HepG2 (cell line): ENCODE data around the gene FAM43A. TPM values are rescaled to one million over a fixed set of nuclear protein-coding genes. Genes with fewer than 3 reads are reported as not detected.

ENCODE experiments used
- ATAC-seq: fragments of 200-7000 bp; cut with Tn5 transposase; 3 replicates; pipeline ENCODE4 v1.9.1; 2020; ENCODE audit warnings: mild to moderate bottlenecking, moderate library complexity
- BruUV-seq: library from RNA; stranded (reverse); fragments of 400-500 nt; replicated peaks from 2 replicates; lab custom pipeline; 2021; lab: Mats Ljungman, UMichigan
- CTCF ChIA-PET: fragments of 300-600 bp; formaldehyde crosslinking; extraction: SDS; loops from one replicate; lab custom pipeline; 2021; ENCODE audit warnings: low total read pairs, inconsistent platforms, low intra/inter-chr PET ratio; lab: Yijun Ruan, JAX
- POLR2A ChIA-PET: fragments of 350-600 bp; sonication (Branson Sonifier 250); formaldehyde crosslinking; loops from one replicate; lab custom pipeline; 2020; ENCODE audit warnings: antibody characterized with exemption, inconsistent platforms; lab: Yijun Ruan, JAX
- DNase-seq: peaks from one replicate; pipeline ENCODE4 v3.0.0-alpha.2; 2015; ENCODE audit warnings: low spot score
- FAIRE-seq: peaks from 3 replicates; lab custom pipeline; 2011; peaks lifted over from hg19 to GRCh38; lab: Jason Lieb, UNC
- H2AFZ ChIP-seq: one replicate; pipeline ENCODE4 v1.6.1; 2011; ENCODE audit warnings: low read length, inconsistent platforms
- H3K27ac ChIP-seq: fragments of 300-600 bp; 3 replicates; pipeline ENCODE4 v1.8.0; 2011; ENCODE audit warnings: mixed run types, mild to moderate bottlenecking, mixed read lengths, low read length, inconsistent platforms; ENCODE audit not compliant: insufficient read depth; ENCODE audit errors: extremely low read length
- H3K27me3 ChIP-seq, 2 experiments: fragments of 200-600 bp in 1 of 2; 2 replicates in 1 of 2; 3 replicates in 1 of 2; pipeline versions ENCODE4 v1.6.0 to v1.8.0; 2011; ENCODE audit warnings: low read length in 2 of 2, mild to moderate bottlenecking in 2 of 2, moderate library complexity in 2 of 2, inconsistent platforms in 1 of 2; ENCODE audit not compliant: insufficient read depth in 2 of 2, control insufficient read depth in 1 of 2
- H3K36me3 ChIP-seq, 2 experiments: fragments of 200-600 bp in 1 of 2; replicated peaks in 1 of 2; 2 replicates in 1 of 2; 3 replicates in 1 of 2; pipeline versions ENCODE4 v1.5.1 to v1.8.0; 2011; ENCODE audit warnings: low read length in 2 of 2, inconsistent platforms in 1 of 2; ENCODE audit not compliant: insufficient read depth in 2 of 2, control insufficient read depth in 1 of 2
- H3K4me1 ChIP-seq: 2 replicates; pipeline ENCODE4 v1.5.1; 2012; ENCODE audit warnings: low read length, inconsistent platforms; ENCODE audit not compliant: insufficient read depth
- H3K4me2 ChIP-seq: 2 replicates; pipeline ENCODE4 v1.6.0; 2011; ENCODE audit warnings: low read depth, low read length, inconsistent platforms
- H3K4me3 ChIP-seq, 3 experiments: fragments of 200-600 bp in 1 of 3; sonication (generic), shearing (Covaris generic) in 1 of 3; replicated peaks in 1 of 3; 2 replicates each; pipeline ENCODE4 v1.5.1; 2011 to 2016; ENCODE audit warnings: low read length in 3 of 3, inconsistent platforms in 2 of 3, low read depth in 2 of 3, mild to moderate bottlenecking in 2 of 3, control low read depth in 1 of 3, mixed read lengths in 1 of 3; ENCODE audit not compliant: insufficient read depth in 1 of 3
- H3K79me2 ChIP-seq: one replicate; pipeline ENCODE4 v1.6.1; 2011; ENCODE audit warnings: low read length, inconsistent platforms; ENCODE audit not compliant: insufficient read depth
- H3K9ac ChIP-seq: 2 replicates; pipeline ENCODE4 v1.6.0; 2011; ENCODE audit warnings: mild to moderate bottlenecking, low read depth, low read length, inconsistent platforms; ENCODE audit not compliant: insufficient read depth
- H3K9me3 ChIP-seq: 2 replicates; pipeline ENCODE4 v1.5.1; 2012; ENCODE audit warnings: mild to moderate bottlenecking, low read length
- H4K20me1 ChIP-seq: 2 replicates; pipeline ENCODE4 v1.6.0; 2011; ENCODE audit warnings: inconsistent platforms, mild to moderate bottlenecking, low read length, moderate library complexity; ENCODE audit not compliant: insufficient read depth
- GTF3A ChIP-seq: sonication (generic); formaldehyde crosslinking; conservative IDR thresholded peaks from 2 replicates; pipeline ENCODE4 v1.4.0; 2020; ENCODE audit warnings: mild to moderate bottlenecking, missing genetic modification reagents
- TSC22D2 ChIP-seq: sonication (generic); formaldehyde crosslinking; IDR thresholded peaks from 2 replicates; pipeline ENCODE4 v1.5.1; 2020; ENCODE audit warnings: missing genetic modification reagents, mild to moderate bottlenecking, borderline replicate concordance
- ZNF564 ChIP-seq: sonication (generic); formaldehyde crosslinking; IDR thresholded peaks from 2 replicates; pipeline ENCODE4 v1.8.1; 2023; ENCODE audit warnings: mild to moderate bottlenecking, missing genetic modification reagents
- WGBS: methylation state at CpG from one replicate; pipeline ENCODE4 v1.1.6; 2017; ENCODE audit warnings: low lambda C conversion rate; 5-methylcytosine and 5-hydroxymethylcytosine counted together
- in situ Hi-C: cut with HindIII; loops from 2 replicates; pipeline ENCODE4 v1.10.0; 2017; ENCODE audit warnings: low pct_unique_long_range_greater_than_20kb; ENCODE audit not compliant: extremely low pct_ligation_motif_present
- intact Hi-C: fragments of 100-400 bp; cut with micrococcal nuclease; formaldehyde crosslinking; loops from one replicate; pipeline ENCODE4 v1.10.0; 2022; ENCODE audit not compliant: unreplicated experiment
- polyA plus RNA-seq, 8 experiments: library from polyadenylated mRNA; depleted of rRNA in 3 of 8; stranded (reverse) in 7 of 8; unstranded in 1 of 8; fragments of >200 nt; fragmentation: Illumina TruSeq in 4 of 8; extraction: Trizol in 4 of 8; gene quantifications; 2 replicates each; pipeline versions ENCODE4 v1.2.1 to v1.2.3, GENCODE V29; 2011 to 2016; ENCODE audit warnings: low read depth in 4 of 8, missing spikeins in 1 of 8, mixed read lengths in 1 of 8; ENCODE audit not compliant: insufficient read depth in 1 of 8
- total RNA-seq, 5 experiments: library from RNA; depleted of rRNA; stranded (reverse); fragments of >200 nt; fragmentation: Illumina TruSeq; extraction: Trizol; gene quantifications; 2 replicates each; pipeline ENCODE4 v1.2.3, GENCODE V29; 2016; ENCODE audit warnings: low read depth in 1 of 5
- TF ChIP-seq, protein P1 (sequence below): IDR thresholded peaks from 2 replicates; pipeline ENCODE4 v1.6.1; 2012; ENCODE audit warnings: inconsistent platforms

The FAM43A gene
- total and polyA plus RNA-seq, 2 of the 13 experiments (the other 11 are each of a cell fraction or from before 2014, with no cell fraction given): 0.91 to 1.8 TPM

DNA sequence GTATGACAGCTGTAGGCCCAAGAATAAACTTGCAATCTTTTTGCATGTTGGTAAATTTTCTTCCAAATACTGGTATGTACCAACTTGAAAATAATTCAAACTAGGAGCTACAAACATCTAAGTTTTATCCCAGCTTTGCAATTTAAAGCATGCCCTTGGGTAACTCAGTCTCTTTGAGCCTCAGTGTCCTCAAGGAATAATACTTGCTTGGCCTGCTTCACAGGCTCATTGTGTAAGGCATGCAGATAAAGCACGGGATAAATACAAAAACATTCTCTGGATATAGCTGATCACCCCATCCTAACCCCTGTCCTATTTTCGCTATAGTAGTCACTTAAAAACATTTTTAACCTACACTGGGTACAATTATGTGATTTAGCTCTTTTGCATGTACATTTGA, 42.9 kb upstream of the FAM43A start:
- POLR2A ChIA-PET: interaction anchor here (0.6 kb wide), 1 partner anchor 73 kb away, joined by 3 read pairs; no protein-coding TSS in a partner anchor
- no TSS peak for BruUV-seq

DNA sequence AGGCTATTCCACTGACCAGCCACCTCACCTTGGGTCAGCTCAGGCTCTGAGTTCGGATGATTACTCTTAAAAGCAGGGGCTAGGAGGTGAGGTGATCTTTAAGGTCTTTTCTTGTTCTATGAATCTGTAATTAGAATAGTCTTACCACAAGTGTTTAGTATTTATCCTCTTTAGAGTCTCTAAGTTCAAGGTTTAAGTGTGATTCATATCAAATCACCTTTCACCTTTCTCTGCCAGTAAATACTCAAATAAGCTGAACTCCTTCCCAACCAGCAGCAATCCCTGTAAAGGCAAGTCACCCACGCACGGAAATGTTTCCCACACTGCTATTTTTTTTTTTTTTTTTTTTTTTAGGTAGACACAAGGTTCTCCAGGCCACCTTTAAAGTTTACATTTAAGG, 37.9 kb upstream of the FAM43A start:
- BruUV-seq: no TSS peak
- peaks cover 12 to 70% of the 10 kb centered on the region in 2 experiments; a peak in 4 of 5 replicates for H3K36me3 ChIP-seq
- in situ Hi-C loops: no loop called here
- ChIA-PET POLR2A (no interaction called here), CTCF (no interaction called here)
- H2AFZ ChIP-seq: no peak overlapping the region
- no peak for FAIRE-seq
- H3K27me3 ChIP-seq: no peaks in the 10 kb centered on the region
- no peaks in the 10 kb centered on the region for H3K4me1 ChIP-seq
- H4K20me1 ChIP-seq: no peaks in the 10 kb centered on the region
- no peak for ATAC-seq
- 90% methylated on average over 3 of the region's 3 CpGs for WGBS
- H3K4me3 ChIP-seq: no peak overlapping the region
- no peak for TF ChIP-seq ZNF564 (CRISPR knock-in tag)
- no peaks in the 10 kb centered on the region for H3K9me3 ChIP-seq
- H3K4me2 ChIP-seq: no peak overlapping the region
- H3K27ac ChIP-seq: no peak overlapping the region
- no peak for DNase-seq
- intact Hi-C loops: no loop called here
- H3K79me2 ChIP-seq: no peaks in the 10 kb centered on the region
- H3K9ac ChIP-seq: no peak overlapping the region

More for the DNA sequence above, 42.9 kb upstream of the FAM43A start:
- Histone ChIP-seq H3K36me3 (peaks cover 5 to 38% of the 10 kb centered on the region in 2 experiments; a peak in 4 of 5 replicates), H3K9me3 (no peaks in the 10 kb centered on the region), H3K4me3 (no peak overlapping the region), H3K27ac (no peak overlapping the region), H3K4me2 (no peak overlapping the region), H3K79me2 (no peaks in the 10 kb centered on the region), H4K20me1 (no peaks in the 10 kb centered on the region), H3K4me1 (no peaks in the 10 kb centered on the region), H3K9ac (no peak overlapping the region), H2AFZ (no peak overlapping the region), H3K27me3 (no peaks in the 10 kb centered on the region; a peak in 1 of 5 replicates)
- 98% methylated on average over 2 of the region's 2 CpGs for WGBS
- TF ChIP-seq TSC22D2 (CRISPR knock-in tag): no peak
- TF ChIP-seq, protein P1, sequence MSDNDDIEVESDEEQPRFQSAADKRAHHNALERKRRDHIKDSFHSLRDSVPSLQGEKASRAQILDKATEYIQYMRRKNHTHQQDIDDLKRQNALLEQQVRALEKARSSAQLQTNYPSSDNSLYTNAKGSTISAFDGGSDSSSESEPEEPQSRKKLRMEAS: no peak
- no peak for TF ChIP-seq GTF3A (CRISPR knock-in tag)
- DNase-seq: no peak
- CTCF ChIA-PET: no interaction called here
- no peak for FAIRE-seq
- no peak for ATAC-seq
- in situ Hi-C loops: no loop called here
- intact Hi-C loops: no loop called here
